IgD-negative memory B cell (primary cell): ENCODE measurements around the gene KLHL40. TPM values are rescaled to one million over a fixed set of nuclear protein-coding genes. Genes with fewer than 3 reads are reported as not detected.

Experiments
- H3K27ac Mint-ChIP-seq, 3 donors: one replicate each; pipeline ENCODE4 v1.8.0; 2020 to 2022; ENCODE audit warnings: mild to moderate bottlenecking in 3 of 3, mixed read lengths in 3 of 3, moderate library complexity in 1 of 3
- H3K27me3 Mint-ChIP-seq: one replicate; pipeline ENCODE4 v1.8.0; 2021; ENCODE audit warnings: mixed read lengths
- H3K36me3 Mint-ChIP-seq: one replicate; pipeline ENCODE4 v1.8.0; 2020; ENCODE audit warnings: mild to moderate bottlenecking, mixed read lengths
- H3K4me1 Mint-ChIP-seq, 3 donors: one replicate each; pipeline ENCODE4 v1.8.0; 2020 to 2022; ENCODE audit warnings: mixed read lengths in 3 of 3, mild to moderate bottlenecking in 1 of 3
- H3K4me3 Mint-ChIP-seq, 4 donors: one replicate each; pipeline ENCODE4 v1.8.0; 2020 to 2022; ENCODE audit warnings: mild to moderate bottlenecking in 4 of 4, mixed read lengths in 4 of 4, moderate library complexity in 3 of 4
- H3K9me3 Mint-ChIP-seq, 3 donors: one replicate each; pipeline ENCODE4 v1.8.0; 2020 to 2021; ENCODE audit warnings: mixed read lengths in 3 of 3, mild to moderate bottlenecking in 1 of 3
- polyA plus RNA-seq: library from polyadenylated mRNA; unstranded; fragments of 300-500 nt; fragmentation: Illumina TruSeq; gene quantifications from one replicate; pipeline ENCODE4 v1.2.3, GENCODE V29; 2021

KLHL40 gene
- polyA plus RNA-seq, result not detected

DNA sequence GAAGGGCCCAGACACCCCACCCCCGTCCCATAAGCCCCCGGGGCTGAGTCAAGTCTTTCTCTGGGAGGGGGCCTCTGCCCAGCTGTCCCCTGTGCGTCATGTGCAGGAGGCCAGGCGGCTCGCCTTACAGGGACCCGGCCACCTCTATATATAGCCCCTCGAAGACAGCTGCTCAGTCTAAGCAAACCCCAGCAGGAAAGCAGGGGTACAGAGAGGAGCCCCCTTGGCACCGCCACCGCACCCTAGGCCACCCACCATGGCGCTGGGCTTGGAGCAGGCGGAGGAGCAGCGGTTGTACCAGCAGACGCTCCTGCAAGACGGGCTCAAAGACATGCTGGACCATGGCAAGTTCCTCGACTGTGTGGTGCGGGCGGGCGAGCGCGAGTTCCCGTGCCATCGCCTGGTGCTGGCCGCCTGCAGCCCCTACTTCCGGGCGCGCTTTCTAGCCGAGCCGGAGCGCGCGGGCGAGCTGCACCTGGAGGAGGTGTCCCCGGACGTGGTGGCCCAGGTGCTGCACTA is at the start of gene KLHL40:
TSS of gene KLHL40 (plus strand) at position 175 of the 519 bp plus-strand sequence. CDS start at position 257, 82 bp downstream.
- no peak within 1 kb of the TSS for H3K27ac Mint-ChIP-seq
- peaks cover 19% of the 10 kb centered on the region for H3K27me3 Mint-ChIP-seq
- H3K4me3 Mint-ChIP-seq, result no peak within 1 kb of the TSS
- H3K36me3 Mint-ChIP-seq, result peaks cover 2% of the 10 kb centered on the region
- no peaks in the 10 kb centered on the region for H3K9me3 Mint-ChIP-seq
- peaks cover 0 to 2% (median 0%) of the 10 kb centered on the region in 3 donors for H3K4me1 Mint-ChIP-seq

- peaks cover 0 to 5% (median 0%) of the 10 kb centered on the region in 3 donors for H3K4me1 Mint-ChIP-seq
- H3K36me3 Mint-ChIP-seq, result peaks cover 9% of the 10 kb centered on the region
- no peak overlapping the region for H3K27ac Mint-ChIP-seq
- H3K4me3 Mint-ChIP-seq, result no peak overlapping the region
- no peaks in the 10 kb centered on the region for H3K9me3 Mint-ChIP-seq
- H3K27me3 Mint-ChIP-seq, result no peaks in the 10 kb centered on the region
Observed at GRCh38 chr3:42637001-42637400, 48.3 kb upstream of the KLHL40 start.

DNA sequence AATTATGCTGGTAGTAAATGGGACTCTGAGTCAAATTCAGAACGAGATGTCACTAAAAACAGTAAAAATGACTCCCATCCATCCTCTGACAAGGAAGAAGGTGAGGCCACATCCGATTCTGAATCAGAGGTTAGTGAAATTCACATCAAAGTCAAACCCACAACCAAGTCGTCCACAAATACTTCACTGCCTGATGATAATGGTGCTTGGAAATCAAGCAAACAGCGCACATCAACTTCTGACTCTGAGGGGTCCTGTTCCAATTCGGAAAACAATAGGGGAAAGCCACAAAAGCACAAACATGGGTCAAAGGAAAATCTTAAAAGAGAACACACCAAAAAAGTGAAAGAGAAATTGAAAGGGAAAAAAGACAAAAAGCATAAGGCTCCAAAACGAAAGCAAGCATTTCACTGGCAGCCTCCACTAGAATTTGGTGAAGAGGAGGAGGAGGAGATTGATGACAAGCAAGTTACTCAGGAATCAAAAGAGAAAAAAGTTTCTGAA is 46.9 kb upstream of the KLHL40 start:
- Mint-ChIP-seq H3K4me1 (peaks cover 0 to 5% (median 0%) of the 10 kb centered on the region in 3 donors), H3K27ac (no peak overlapping the region), H3K4me3 (no peak overlapping the region), H3K36me3 (peaks cover 6% of the 10 kb centered on the region), H3K9me3 (no peaks in the 10 kb centered on the region), H3K27me3 (no peaks in the 10 kb centered on the region)

DNA sequence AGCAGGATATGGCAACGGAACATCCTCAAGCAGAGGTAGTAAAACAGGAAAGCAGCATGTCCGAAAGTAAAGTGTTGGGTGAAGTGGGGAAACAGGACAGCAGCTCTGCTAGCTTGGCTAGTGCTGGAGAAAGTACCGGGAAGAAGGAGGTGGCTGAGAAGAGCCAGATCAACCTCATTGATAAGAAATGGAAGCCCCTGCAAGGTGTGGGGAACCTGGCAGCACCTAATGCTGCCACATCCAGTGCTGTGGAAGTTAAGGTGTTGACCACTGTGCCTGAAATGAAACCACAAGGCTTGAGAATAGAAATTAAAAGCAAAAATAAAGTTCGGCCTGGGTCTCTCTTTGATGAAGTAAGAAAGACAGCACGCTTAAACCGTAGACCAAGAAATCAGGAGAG is 46.1 kb upstream of the KLHL40 start:
- Mint-ChIP-seq H3K27ac (peak overlapping the region in 1 of 3 donors; percentile 59), H3K9me3 (no peaks in the 10 kb centered on the region), H3K4me3 (no peak overlapping the region), H3K4me1 (peaks cover 0 to 2% (median 0%) of the 10 kb centered on the region in 3 donors), H3K36me3 (peaks cover 3% of the 10 kb centered on the region), H3K27me3 (no peaks in the 10 kb centered on the region)

- Mint-ChIP-seq H3K4me3 (no peak overlapping the region), H3K4me1 (peaks cover 0 to 2% (median 0%) of the 10 kb centered on the region in 3 donors), H3K36me3 (peaks cover 7% of the 10 kb centered on the region), H3K27ac (no peak overlapping the region), H3K9me3 (no peaks in the 10 kb centered on the region), H3K27me3 (no peaks in the 10 kb centered on the region)
Observed at GRCh38 chr3:42640129-42640528, 45.2 kb upstream of the KLHL40 start.

DNA sequence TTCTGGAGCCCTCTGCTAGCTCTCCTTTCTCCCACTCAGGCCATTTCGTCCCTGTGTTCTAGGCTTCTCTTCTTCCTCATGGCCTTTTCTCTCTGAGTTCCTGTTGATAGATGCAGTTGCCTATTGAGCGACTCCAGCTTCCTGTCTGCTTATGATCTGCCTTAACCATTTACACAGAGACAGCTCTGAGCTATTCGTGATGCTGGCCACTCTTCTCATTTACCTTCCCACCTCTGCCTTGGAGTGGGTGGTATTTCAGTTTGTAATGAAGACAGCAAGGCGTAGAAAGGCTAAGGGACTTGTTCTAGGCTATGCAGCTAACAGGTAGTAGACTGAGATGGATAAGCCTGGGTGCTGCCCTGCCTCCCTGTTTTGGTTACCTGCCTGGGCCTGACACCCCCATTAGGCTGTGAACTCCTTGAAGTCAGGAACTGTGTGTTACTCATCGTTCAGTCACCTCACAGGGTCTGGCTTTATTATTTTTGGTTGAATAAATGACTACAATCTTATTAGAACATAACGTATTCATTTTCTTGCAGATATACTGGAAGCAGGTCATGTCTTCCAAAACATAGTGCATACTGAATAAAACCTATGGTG is 44.5 kb upstream of the KLHL40 start:
- H3K9me3 Mint-ChIP-seq, result no peaks in the 10 kb centered on the region
- H3K27ac Mint-ChIP-seq, result peak overlapping the region in 1 of 3 donors; percentile 19
- no peak overlapping the region for H3K4me3 Mint-ChIP-seq
- H3K36me3 Mint-ChIP-seq, result peaks cover 7% of the 10 kb centered on the region
- H3K27me3 Mint-ChIP-seq, result no peaks in the 10 kb centered on the region
- H3K4me1 Mint-ChIP-seq, result peaks cover 0 to 2% (median 0%) of the 10 kb centered on the region in 3 donors

- Mint-ChIP-seq H3K27ac (no peak overlapping the region), H3K36me3 (peaks cover 6% of the 10 kb centered on the region), H3K9me3 (no peaks in the 10 kb centered on the region), H3K4me1 (peaks cover 4 to 12% (median 7%) of the 10 kb centered on the region in 3 donors), H3K27me3 (no peaks in the 10 kb centered on the region), H3K4me3 (no peak overlapping the region)
Observed at GRCh38 chr3:42647821-42648459, 37.4 kb upstream of the KLHL40 start.

GRCh38 chr3:42649006-42649405 is 36.3 kb upstream of the KLHL40 start:
- Mint-ChIP-seq H3K4me1 (peaks cover 6 to 15% (median 13%) of the 10 kb centered on the region in 3 donors), H3K4me3 (no peak overlapping the region), H3K9me3 (peaks cover 0 to 1% (median 0%) of the 10 kb centered on the region in 3 donors), H3K36me3 (peaks cover 6% of the 10 kb centered on the region), H3K27ac (peak overlapping the region in 1 of 3 donors; percentile 22), H3K27me3 (peaks cover 2% of the 10 kb centered on the region)

DNA sequence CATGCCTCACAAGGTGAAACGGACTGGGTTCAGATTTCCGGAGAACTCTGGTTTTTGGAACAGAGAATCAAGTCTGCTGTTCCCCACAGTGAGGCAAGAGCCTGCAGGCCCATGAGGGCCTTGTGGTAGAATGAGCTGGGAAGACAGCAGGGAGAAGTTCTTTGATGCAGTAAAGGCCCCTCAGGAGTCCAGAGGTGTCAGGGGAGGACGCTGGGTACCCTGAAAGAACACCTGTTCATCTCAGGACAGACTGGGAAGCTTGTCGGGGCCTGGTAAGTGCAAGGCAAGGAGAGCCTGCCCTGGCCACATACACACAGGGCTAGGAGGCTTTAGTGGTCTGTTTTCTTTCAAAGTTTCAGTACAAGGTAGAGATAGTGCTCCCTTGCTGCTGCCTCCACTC is 35.6 kb upstream of the KLHL40 start:
- Mint-ChIP-seq H3K9me3 (peaks cover 0 to 1% (median 0%) of the 10 kb centered on the region in 3 donors), H3K27me3 (peaks cover 2% of the 10 kb centered on the region), H3K27ac (no peak overlapping the region), H3K36me3 (peaks cover 2% of the 10 kb centered on the region), H3K4me3 (no peak overlapping the region), H3K4me1 (peaks cover 6 to 15% (median 13%) of the 10 kb centered on the region in 3 donors)

DNA sequence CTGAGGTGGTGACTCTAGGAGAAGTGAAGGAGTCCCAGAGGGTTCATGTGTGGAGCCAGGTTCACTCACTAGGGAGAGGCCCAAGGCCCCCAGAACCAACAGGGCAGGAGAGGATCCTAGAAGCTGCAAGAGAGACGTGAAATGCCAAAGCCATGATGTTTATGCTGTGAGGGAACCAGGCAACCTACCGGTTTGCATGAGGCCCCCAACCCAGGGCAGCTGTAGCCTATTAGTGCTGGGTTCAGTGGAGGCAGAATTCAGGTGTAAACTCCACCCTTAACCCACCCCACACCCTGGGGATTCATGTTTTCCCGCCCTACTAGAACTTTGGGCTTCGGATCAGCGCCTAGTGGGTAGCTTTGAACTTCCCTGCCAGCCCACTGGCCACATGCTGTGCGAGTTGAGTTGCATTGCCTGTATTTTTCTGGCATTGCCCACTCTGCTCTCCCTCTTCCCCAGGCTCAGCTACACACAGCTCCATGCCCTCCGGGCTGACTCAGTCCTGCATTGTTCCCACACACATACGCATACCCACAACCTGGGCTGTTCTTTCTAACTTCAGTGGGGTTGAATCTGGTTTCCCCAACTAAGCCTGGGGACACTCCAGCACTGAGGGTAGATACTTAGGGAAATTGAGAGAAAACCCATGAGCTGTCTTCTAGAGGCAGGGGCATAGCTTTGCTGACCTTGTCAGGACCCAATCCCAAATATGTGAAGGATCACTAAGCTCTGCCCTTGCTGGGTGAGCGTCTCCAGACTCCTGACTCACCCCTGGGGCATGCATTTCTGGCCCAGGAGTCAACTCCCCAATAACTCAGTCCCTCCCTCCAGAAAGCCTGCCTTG is 33.9 kb upstream of the KLHL40 start:
- no peak overlapping the region for H3K27ac Mint-ChIP-seq
- H3K27me3 Mint-ChIP-seq, result peaks cover 2% of the 10 kb centered on the region
- H3K36me3 Mint-ChIP-seq, result peaks cover 2% of the 10 kb centered on the region
- no peak overlapping the region for H3K4me3 Mint-ChIP-seq
- peaks cover 6 to 15% (median 13%) of the 10 kb centered on the region in 3 donors for H3K4me1 Mint-ChIP-seq
- peaks cover 0 to 1% (median 0%) of the 10 kb centered on the region in 3 donors for H3K9me3 Mint-ChIP-seq

GRCh38 chr3:42652251-42652610 is 33.1 kb upstream of the KLHL40 start:
- H3K4me3 Mint-ChIP-seq, result peak overlapping the region in 1 of 4 donors; percentile 5
- H3K36me3 Mint-ChIP-seq, result peaks cover 2% of the 10 kb centered on the region
- no peak overlapping the region for H3K27ac Mint-ChIP-seq
- peaks cover 6 to 15% (median 13%) of the 10 kb centered on the region in 3 donors for H3K4me1 Mint-ChIP-seq
- peaks cover 0 to 1% (median 0%) of the 10 kb centered on the region in 3 donors for H3K9me3 Mint-ChIP-seq
- peaks cover 2% of the 10 kb centered on the region for H3K27me3 Mint-ChIP-seq

DNA sequence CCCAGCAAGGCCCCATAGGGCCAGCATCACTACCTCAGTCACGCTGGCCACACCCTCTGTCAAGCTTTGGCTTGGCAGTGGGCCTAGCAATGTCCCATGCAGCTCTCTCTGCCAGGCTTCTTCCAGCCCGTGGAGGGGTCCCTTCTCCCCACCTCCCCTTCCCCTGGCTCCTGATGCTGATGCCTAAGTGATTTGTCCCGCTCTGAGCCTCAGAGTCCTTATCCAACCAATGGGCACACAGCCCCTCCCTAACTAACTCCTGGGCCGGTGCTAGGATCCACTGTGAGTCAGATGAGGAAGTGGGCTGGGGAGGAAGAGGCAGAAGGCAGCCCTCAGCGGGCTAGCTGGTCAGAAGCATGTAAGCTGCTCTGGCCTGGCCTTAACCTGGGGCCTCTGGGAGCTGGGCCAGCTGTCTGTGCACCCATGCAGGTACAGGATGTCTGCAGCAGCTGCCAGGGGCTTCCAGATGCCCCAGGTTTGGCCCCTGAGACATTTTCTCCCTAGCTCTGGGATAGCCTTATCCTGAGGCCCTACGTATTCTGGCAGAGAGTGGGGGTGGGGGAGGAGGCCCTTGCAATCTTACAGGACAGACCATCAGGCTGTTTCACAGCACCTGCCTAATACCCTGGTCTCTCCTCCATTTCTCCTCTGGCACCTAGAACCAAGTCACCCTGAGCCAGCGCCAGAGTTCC is 32.6 kb upstream of the KLHL40 start:
- Mint-ChIP-seq H3K4me3 (peak overlapping the region; percentile 28 to 94 (median 70)), H3K36me3 (peaks cover 2% of the 10 kb centered on the region), H3K4me1 (peaks cover 8 to 15% (median 13%) of the 10 kb centered on the region in 3 donors), H3K9me3 (peaks cover 0 to 1% (median 0%) of the 10 kb centered on the region in 3 donors), H3K27ac (no peak overlapping the region), H3K27me3 (peaks cover 2% of the 10 kb centered on the region)

DNA sequence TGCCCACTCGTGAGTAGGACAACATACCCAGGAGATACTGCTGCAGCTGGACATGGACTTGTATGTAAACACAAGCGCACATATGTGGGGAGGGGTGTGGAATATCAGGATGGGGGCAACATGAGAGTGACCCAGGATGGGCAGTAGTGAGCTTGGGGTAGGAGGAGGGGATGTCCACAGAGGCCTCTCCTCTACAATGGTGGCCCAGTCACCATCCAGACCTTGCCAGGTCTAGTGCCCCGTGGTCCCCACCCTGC is 32.1 kb upstream of the KLHL40 start:
- Mint-ChIP-seq H3K4me3 (peak overlapping the region; percentile 28 to 94 (median 70)), H3K9me3 (peaks cover 0 to 1% (median 0%) of the 10 kb centered on the region in 3 donors), H3K27me3 (peaks cover 2% of the 10 kb centered on the region), H3K4me1 (peaks cover 8 to 15% (median 13%) of the 10 kb centered on the region in 3 donors), H3K36me3 (no peaks in the 10 kb centered on the region), H3K27ac (no peak overlapping the region)

DNA sequence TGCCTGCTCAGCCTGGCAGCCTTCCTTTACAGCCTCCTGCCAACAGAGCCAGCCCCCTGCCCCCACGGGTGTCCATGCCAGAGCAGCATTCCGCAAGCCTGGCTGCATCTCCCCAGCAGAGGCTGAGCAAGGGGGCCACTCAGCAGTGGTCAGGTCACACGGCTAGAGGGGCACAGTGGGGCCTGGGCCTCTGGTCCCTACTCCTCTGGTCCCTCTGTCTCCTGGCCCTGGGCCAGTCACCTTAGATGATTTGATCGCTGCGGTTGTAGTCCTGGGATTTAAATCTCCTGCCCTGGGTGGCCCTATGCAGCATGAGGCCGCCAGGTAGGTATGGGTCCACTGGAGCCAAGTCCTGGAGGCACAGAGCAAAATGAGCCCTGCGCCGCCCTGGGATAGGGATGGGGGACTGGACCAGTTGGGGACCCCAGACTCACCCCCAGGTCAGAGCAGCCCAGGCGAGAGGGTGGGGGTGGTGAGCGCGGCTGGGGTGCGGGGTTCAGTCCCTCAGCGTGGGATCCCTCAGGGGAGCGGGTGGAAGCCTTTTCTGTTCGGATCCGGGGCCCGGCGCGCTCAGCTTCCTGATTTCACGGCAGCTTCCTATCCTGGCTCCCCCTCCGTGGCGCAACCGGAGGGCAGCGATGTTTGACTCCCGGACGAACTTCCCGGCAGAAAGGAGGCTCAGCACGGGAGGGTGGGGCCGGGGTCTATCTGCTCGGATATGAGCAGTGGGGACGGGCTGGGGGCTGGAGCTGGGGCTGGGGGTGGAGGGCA is 31.6 kb upstream of the KLHL40 start, which contains the start of gene ZBTB47:
TSS of gene ZBTB47 (plus strand) at position 138 of the 771 bp plus-strand sequence. CDS start 4,659 bp downstream, outside the sequence.
- H3K36me3 Mint-ChIP-seq, result no peaks in the 10 kb centered on the region
- H3K27me3 Mint-ChIP-seq, result peaks cover 2% of the 10 kb centered on the region
- H3K9me3 Mint-ChIP-seq, result peaks cover 0 to 1% (median 0%) of the 10 kb centered on the region in 3 donors
- peak within 1 kb of the TSS in 1 of 3 donors; percentile 47 for H3K27ac Mint-ChIP-seq
- H3K4me1 Mint-ChIP-seq, result peaks cover 8 to 15% (median 13%) of the 10 kb centered on the region in 3 donors
- H3K4me3 Mint-ChIP-seq, result peak within 1 kb of the TSS; percentile 28 to 94 (median 84)
